K562 (cell line): Measurements from ENCODE around the gene MOB3B. TPM values are rescaled to one million over a fixed set of nuclear protein-coding genes. Genes with fewer than 3 reads are reported as not detected.

Experiments
- ATAC-seq: fragments of 200-7000 bp; cut with Tn5 transposase; 3 replicates; pipeline ENCODE4 v1.9.1; 2020; ENCODE audit warnings: moderate library complexity
- BruUV-seq: library from RNA; stranded (reverse); fragments of 400-500 nt; replicated peaks from 2 replicates; lab custom pipeline; 2021; lab: Mats Ljungman, UMichigan
- CTCF ChIA-PET: fragments of 300-600 bp; formaldehyde crosslinking; extraction: SDS; loops from one replicate; lab custom pipeline; 2021; ENCODE audit warnings: low intra/inter-chr PET ratio; lab: Yijun Ruan, JAX
- POLR2A ChIA-PET: fragments of 300-600, 350-650 bp; sonication (Branson Sonifier 250); formaldehyde crosslinking; extraction: SDS; loops from one replicate; lab custom pipeline; 2021; ENCODE audit warnings: antibody characterized with exemption, inconsistent platforms; lab: Yijun Ruan, JAX
- DNase-seq, 4 experiments: peaks; one replicate each; pipeline versions ENCODE4 v3.0.0 to v3.0.0-alpha.2; 2011 to 2018; ENCODE audit warnings: low spot score in 3 of 4, mixed read lengths in 3 of 4; ENCODE audit errors: extremely low read depth in 1 of 4
- FAIRE-seq: peaks from 2 replicates; lab custom pipeline; 2011; peaks lifted over from hg19 to GRCh38; lab: Jason Lieb, UNC
- H2AFZ ChIP-seq: 2 replicates; pipeline ENCODE4 v1.6.0; 2011; ENCODE audit warnings: low read depth, low read length, control low read depth, inconsistent platforms
- H3K27ac ChIP-seq: fragments of 200-600 bp; 3 replicates; pipeline ENCODE4 v1.8.0; 2011; ENCODE audit warnings: low read depth, mild to moderate bottlenecking, control low read depth, inconsistent platforms, low read length, moderate library complexity, mixed read lengths; ENCODE audit errors: extremely low read depth
- H3K27me3 ChIP-seq, 2 experiments: fragments of 300-600 bp in 1 of 2; 2 replicates in 1 of 2; 3 replicates in 1 of 2; pipeline versions ENCODE4 v1.6.0 to v1.8.0; 2011; ENCODE audit warnings: inconsistent platforms in 2 of 2, low read length in 2 of 2, mild to moderate bottlenecking in 1 of 2, mixed read lengths in 1 of 2, moderate library complexity in 1 of 2; ENCODE audit not compliant: control insufficient read depth in 2 of 2, insufficient read depth in 2 of 2
- H3K36me3 ChIP-seq: fragments of 300-600 bp; 3 replicates; pipeline ENCODE4 v1.8.0; 2011; ENCODE audit warnings: mild to moderate bottlenecking, low read length, inconsistent platforms; ENCODE audit not compliant: control insufficient read depth, insufficient read depth
- H3K4me1 ChIP-seq, 2 experiments: fragments of 200-600 bp in 1 of 2; replicated peaks in 1 of 2; 2 replicates in 1 of 2; 3 replicates in 1 of 2; pipeline versions ENCODE4 v1.5.1 to v1.8.0; 2011; ENCODE audit warnings: inconsistent platforms in 2 of 2, low read length in 2 of 2, mild to moderate bottlenecking in 1 of 2, mixed read lengths in 1 of 2, moderate library complexity in 1 of 2; ENCODE audit not compliant: control insufficient read depth in 2 of 2, insufficient read depth in 2 of 2
- H3K4me2 ChIP-seq: 2 replicates; pipeline ENCODE4 v1.6.1; 2011; ENCODE audit warnings: low read length, control low read depth, inconsistent platforms, mixed read lengths; ENCODE audit not compliant: insufficient read depth
- H3K4me3 ChIP-seq: fragments of 200-600 bp; sonication (generic), shearing (Covaris generic); 2 replicates; pipeline ENCODE4 v1.5.1; 2016; ENCODE audit warnings: control low read depth, inconsistent platforms
- H3K79me2 ChIP-seq: fragments of 200-600 bp; 3 replicates; pipeline ENCODE4 v1.8.0; 2011; ENCODE audit warnings: low read length, inconsistent platforms; ENCODE audit not compliant: control insufficient read depth, insufficient read depth
- H3K9ac ChIP-seq, 2 experiments: 2 replicates each; pipeline versions ENCODE4 v1.6.0 to v1.6.1; 2011; ENCODE audit warnings: low read depth in 2 of 2, low read length in 2 of 2, control low read depth in 1 of 2, inconsistent platforms in 1 of 2, mild to moderate bottlenecking in 1 of 2, mixed read lengths in 1 of 2; ENCODE audit not compliant: insufficient read depth in 1 of 2
- H3K9me1 ChIP-seq: one replicate; pipeline ENCODE4 v1.6.0; 2011; ENCODE audit warnings: inconsistent platforms, mild to moderate bottlenecking, low read length, moderate library complexity; ENCODE audit not compliant: control insufficient read depth, insufficient read depth
- H3K9me3 ChIP-seq: replicated peaks from 2 replicates; pipeline ENCODE4 v1.5.1; 2011; ENCODE audit warnings: low read depth, low read length, inconsistent platforms; ENCODE audit not compliant: control insufficient read depth, insufficient read depth
- H4K20me1 ChIP-seq: replicated peaks from 2 replicates; pipeline ENCODE4 v1.6.1; 2011; ENCODE audit warnings: low read length, inconsistent platforms, mixed read lengths; ENCODE audit not compliant: control insufficient read depth, insufficient read depth
- ETV1 ChIP-seq: fragments of 450-650 bp; conservative IDR thresholded peaks from 2 replicates; pipeline ENCODE4 v1.6.1; 2016; ENCODE audit warnings: missing genetic modification characterization, control low read depth, low read depth, missing compliant biosample characterization
- FOSL1 ChIP-seq: fragments of 200-800 bp; sonication (Bioruptor generic); conservative IDR thresholded peaks from 2 replicates; pipeline ENCODE4 v1.6.1; 2016; ENCODE audit warnings: missing genetic modification characterization, missing compliant biosample characterization
- JUND ChIP-seq, 2 experiments: IDR thresholded peaks; 2 replicates in 1 of 2; 3 replicates in 1 of 2; pipeline ENCODE4 v1.6.1; 2011; ENCODE audit warnings: borderline replicate concordance in 2 of 2, low read depth in 2 of 2, low read length in 2 of 2, improper control_type of control experiment in 1 of 2, missing biosample characterization in 1 of 2, missing genetic modification characterization in 1 of 2, missing genetic modification reagents in 1 of 2
- SMC3 ChIP-seq: conservative IDR thresholded peaks from 2 replicates; pipeline ENCODE4 v1.6.1; 2011; ENCODE audit warnings: low read depth, low read length, improper control_type of control experiment; ENCODE audit not compliant: insufficient read depth
- TARDBP ChIP-seq: fragments of 450-650 bp; IDR thresholded peaks from 2 replicates; pipeline ENCODE4 v1.6.1; 2016
- ZBTB26 ChIP-seq: fragments of 450-650 bp; formaldehyde crosslinking; IDR thresholded peaks from 2 replicates; pipeline ENCODE4 v1.4.0; 2022; ENCODE audit warnings: missing genetic modification characterization
- ZBTB7A ChIP-seq: IDR thresholded peaks from 2 replicates; pipeline ENCODE4 v1.6.1; 2011; ENCODE audit warnings: low read depth, mild to moderate bottlenecking, low read length, moderate library complexity, borderline replicate concordance; ENCODE audit not compliant: control insufficient read depth
- ZNF165 ChIP-seq: fragments of 250-450 bp; sonication (Bioruptor Pico); IDR thresholded peaks from 2 replicates; pipeline ENCODE4 v1.4.0; 2020; ENCODE audit warnings: borderline replicate concordance
- ZNF282 ChIP-seq: sonication (generic); formaldehyde crosslinking; IDR thresholded peaks from 2 replicates; pipeline ENCODE4 v1.8.1; 2023; ENCODE audit warnings: missing genetic modification reagents
- WGBS: fragments of 100-300 bp; shearing (Covaris generic); methylation state at CpG from one replicate; pipeline ENCODE4 v1.1.6; 2016; ENCODE audit warnings: low coverage, mixed read lengths; ENCODE audit not compliant: insufficient coverage; ENCODE audit errors: missing lambda C conversion rate; 5-methylcytosine and 5-hydroxymethylcytosine counted together
- in situ Hi-C: fragments of 300-500 bp; cut with MboI; formaldehyde crosslinking; loops from 4 replicates; pipeline ENCODE4 v1.15.0; 2018; ENCODE audit warnings: inconsistent platforms, mixed read lengths
- intact Hi-C: fragments of 100-400 bp; cut with micrococcal nuclease; formaldehyde crosslinking; loops from 2 replicates; pipeline ENCODE4 v1.14.2; 2022
- polyA plus RNA-seq, 8 experiments: library from polyadenylated mRNA; depleted of rRNA in 4 of 8; stranded (reverse) in 5 of 8; unstranded in 3 of 8; fragments of >200 nt; fragmentation: Nextera tagmentation in 2 of 8; fragmentation: Illumina TruSeq in 1 of 8; extraction: Ambion mirVana in 2 of 8; extraction: Trizol in 1 of 8; gene quantifications; 2 replicates each; pipeline versions ENCODE4 v1.2.1 to v1.2.3, GENCODE V29; 2011 to 2014; ENCODE audit warnings: inconsistent platforms in 1 of 8, missing spikeins in 1 of 8
- total RNA-seq, 7 experiments: library from RNA; depleted of rRNA in 6 of 7; stranded (reverse); fragments of >200 nt in 6 of 7; fragmentation: Illumina TruSeq in 2 of 7; extraction: Trizol in 2 of 7; gene quantifications; 2 replicates each; pipeline versions ENCODE4 v1.2.1 to v1.2.3, GENCODE V29; 2011 to 2021; ENCODE audit warnings: low replicate concordance in 1 of 7
- TF ChIP-seq, protein P1 (sequence below): fragments of 250-450 bp; sonication (Bioruptor Pico); IDR thresholded peaks from 2 replicates; pipeline ENCODE4 v1.5.0; 2022; ENCODE audit warnings: mild to moderate bottlenecking
- TF ChIP-seq, protein P2 (sequence below), 2 experiments: IDR thresholded peaks in 1 of 2; conservative IDR thresholded peaks in 1 of 2; 2 replicates each; pipeline ENCODE4 v1.6.1; 2016; ENCODE audit warnings: low read depth in 2 of 2, mild to moderate bottlenecking in 1 of 2, missing compliant biosample characterization in 1 of 2, missing genetic modification characterization in 1 of 2, moderate library complexity in 1 of 2
- TF ChIP-seq, protein P3 (sequence below): fragments of 250-450 bp; sonication (Bioruptor Pico); IDR thresholded peaks from 2 replicates; pipeline ENCODE4 v1.4.0; 2020

The MOB3B gene
- total and polyA plus RNA-seq, 9 of the 15 experiments (the other 6 are each of a cell fraction or from before 2014, with no cell fraction given) = 3.6 to 12.8 (median 7.2) TPM

GRCh38 chr9:27377147-27377807 lies 152.3 kb downstream of the MOB3B start:
- in situ Hi-C loops (no loop called here), intact Hi-C loops (no loop called here)
- no peak overlapping the region for H3K9ac ChIP-seq
- H3K4me1 ChIP-seq = peaks cover 0 to 6% of the 10 kb centered on the region in 2 experiments; a peak in 3 of 5 replicates
- ChIA-PET POLR2A (no interaction called here), CTCF (no interaction called here)
- WGBS = 67% methylated on average over 2 of the region's 8 CpGs
- no peaks in the 10 kb centered on the region for H3K36me3 ChIP-seq
- no peaks in the 10 kb centered on the region for H3K27me3 ChIP-seq
- H3K4me2 ChIP-seq = no peak overlapping the region
- H3K4me3 ChIP-seq = no peak overlapping the region
- H3K79me2 ChIP-seq = peaks cover 10% of the 10 kb centered on the region; the same call in 2 of the 3 replicates
- no peak overlapping the region for H3K27ac ChIP-seq
- no peak for ATAC-seq
- peak in 3 of 4 experiments; percentile 4 to 19 (median 4) for DNase-seq
- no peak overlapping the region for H2AFZ ChIP-seq
- H4K20me1 ChIP-seq = no peaks in the 10 kb centered on the region
- BruUV-seq = no TSS peak
- no peaks in the 10 kb centered on the region for H3K9me1 ChIP-seq
- H3K9me3 ChIP-seq = no peaks in the 10 kb centered on the region
- FAIRE-seq = no peak
- TF ChIP-seq, protein P1, sequence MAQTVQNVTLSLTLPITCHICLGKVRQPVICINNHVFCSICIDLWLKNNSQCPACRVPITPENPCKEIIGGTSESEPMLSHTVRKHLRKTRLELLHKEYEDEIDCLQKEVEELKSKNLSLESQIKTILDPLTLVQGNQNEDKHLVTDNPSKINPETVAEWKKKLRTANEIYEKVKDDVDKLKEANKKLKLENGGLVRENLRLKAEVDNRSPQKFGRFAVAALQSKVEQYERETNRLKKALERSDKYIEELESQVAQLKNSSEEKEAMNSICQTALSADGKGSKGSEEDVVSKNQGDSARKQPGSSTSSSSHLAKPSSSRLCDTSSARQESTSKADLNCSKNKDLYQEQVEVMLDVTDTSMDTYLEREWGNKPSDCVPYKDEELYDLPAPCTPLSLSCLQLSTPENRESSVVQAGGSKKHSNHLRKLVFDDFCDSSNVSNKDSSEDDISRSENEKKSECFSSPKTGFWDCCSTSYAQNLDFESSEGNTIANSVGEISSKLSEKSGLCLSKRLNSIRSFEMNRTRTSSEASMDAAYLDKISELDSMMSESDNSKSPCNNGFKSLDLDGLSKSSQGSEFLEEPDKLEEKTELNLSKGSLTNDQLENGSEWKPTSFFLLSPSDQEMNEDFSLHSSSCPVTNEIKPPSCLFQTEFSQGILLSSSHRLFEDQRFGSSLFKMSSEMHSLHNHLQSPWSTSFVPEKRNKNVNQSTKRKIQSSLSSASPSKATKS (CRISPR knock-in tag) = no peak
- TF ChIP-seq, protein P2, sequence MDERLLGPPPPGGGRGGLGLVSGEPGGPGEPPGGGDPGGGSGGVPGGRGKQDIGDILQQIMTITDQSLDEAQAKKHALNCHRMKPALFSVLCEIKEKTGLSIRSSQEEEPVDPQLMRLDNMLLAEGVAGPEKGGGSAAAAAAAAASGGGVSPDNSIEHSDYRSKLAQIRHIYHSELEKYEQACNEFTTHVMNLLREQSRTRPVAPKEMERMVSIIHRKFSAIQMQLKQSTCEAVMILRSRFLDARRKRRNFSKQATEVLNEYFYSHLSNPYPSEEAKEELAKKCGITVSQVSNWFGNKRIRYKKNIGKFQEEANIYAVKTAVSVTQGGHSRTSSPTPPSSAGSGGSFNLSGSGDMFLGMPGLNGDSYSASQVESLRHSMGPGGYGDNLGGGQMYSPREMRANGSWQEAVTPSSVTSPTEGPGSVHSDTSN (CRISPR knock-in tag; IDR thresholded peaks at IDR 0.05; ENCODE audit: low read depth) = no peak
- TF ChIP-seq, protein P2 (tag; conservative IDR thresholded peaks at IDR 0.05; ENCODE audit: low read depth) = no peak
- TF ChIP-seq, protein P3, sequence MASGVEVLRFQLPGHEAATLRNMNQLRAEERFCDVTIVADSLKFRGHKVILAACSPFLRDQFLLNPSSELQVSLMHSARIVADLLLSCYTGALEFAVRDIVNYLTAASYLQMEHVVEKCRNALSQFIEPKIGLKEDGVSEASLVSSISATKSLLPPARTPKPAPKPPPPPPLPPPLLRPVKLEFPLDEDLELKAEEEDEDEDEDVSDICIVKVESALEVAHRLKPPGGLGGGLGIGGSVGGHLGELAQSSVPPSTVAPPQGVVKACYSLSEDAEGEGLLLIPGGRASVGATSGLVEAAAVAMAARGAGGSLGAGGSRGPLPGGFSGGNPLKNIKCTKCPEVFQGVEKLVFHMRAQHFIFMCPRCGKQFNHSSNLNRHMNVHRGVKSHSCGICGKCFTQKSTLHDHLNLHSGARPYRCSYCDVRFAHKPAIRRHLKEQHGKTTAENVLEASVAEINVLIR = no peak
- TF ChIP-seq JUND (IDR thresholded peaks at IDR 0.05; ENCODE audit: borderline replicate concordance, low read depth, low read length) (peak; percentile 80), JUND (tag; IDR thresholded peaks at IDR 0.05; ENCODE audit: borderline replicate concordance, low read depth, low read length) (peak; percentile 55; the same call in 1 of the 3 replicates), FOSL1 (tag) (peak; percentile 39; the same call in 1 of the 2 replicates), ZNF282 (CRISPR knock-in tag) (no peak), ZNF165 (CRISPR knock-in tag) (no peak), ZBTB7A (no peak), ZBTB26 (CRISPR knock-in tag) (no peak), SMC3 (no peak), TARDBP (no peak), ETV1 (tag) (0 out of 2 replicates have a peak, but pooled peaks have one; percentile 15)
